HEK293T (cell line): ENCODE data around the gene MAPRE2.

Experiments
- CTCF ChIA-PET: fragments of 350-600 bp; formaldehyde crosslinking; extraction: SDS; loops from one replicate; lab custom pipeline; 2021; ENCODE audit warnings: antibody characterized with exemption, inconsistent platforms; lab: Yijun Ruan, JAX
- POLR2A ChIA-PET: fragments of 350-600 bp; formaldehyde crosslinking; extraction: SDS; loops from one replicate; lab custom pipeline; 2020; ENCODE audit warnings: antibody characterized with exemption, inconsistent platforms; lab: Yijun Ruan, JAX
- DNase-seq: peaks from one replicate; pipeline ENCODE4 v3.0.0; 2012; ENCODE audit warnings: mixed read lengths; ENCODE audit errors: extremely low spot score
- ARNT ChIP-seq: fragments of 450-650 bp; IDR thresholded peaks from 2 replicates; pipeline ENCODE4 v1.6.1; 2017; ENCODE audit warnings: mild to moderate bottlenecking
- BHLHE40 ChIP-seq: fragments of 450-650 bp; IDR thresholded peaks from 2 replicates; pipeline ENCODE4 v1.6.1; 2016; ENCODE audit warnings: mild to moderate bottlenecking, moderate library complexity, borderline replicate concordance
- CTBP1 ChIP-seq: fragments of 450-650 bp; IDR thresholded peaks from 2 replicates; pipeline ENCODE4 v1.6.1; 2016; ENCODE audit warnings: borderline replicate concordance
- ELF4 ChIP-seq: fragments of 450-650 bp; IDR thresholded peaks from 2 replicates; pipeline ENCODE4 v1.6.1; 2017; ENCODE audit warnings: antibody characterized with exemption
- FOXA1 ChIP-seq: fragments of 450-650 bp; IDR thresholded peaks from 2 replicates; pipeline ENCODE4 v1.6.1; 2016; ENCODE audit warnings: mild to moderate bottlenecking
- FOXK2 ChIP-seq: fragments of 450-650 bp; IDR thresholded peaks from 2 replicates; pipeline ENCODE4 v1.6.1; 2016; ENCODE audit warnings: mild to moderate bottlenecking
- FOXM1 ChIP-seq: fragments of 450-650 bp; IDR thresholded peaks from 2 replicates; pipeline ENCODE4 v1.6.1; 2017; ENCODE audit warnings: mild to moderate bottlenecking, borderline replicate concordance
- HDGF ChIP-seq: fragments of 450-650 bp; IDR thresholded peaks from 2 replicates; pipeline ENCODE4 v1.6.1; 2017; ENCODE audit warnings: antibody characterized with exemption, borderline replicate concordance
- L3MBTL2 ChIP-seq: fragments of 450-650 bp; conservative IDR thresholded peaks from 2 replicates; pipeline ENCODE4 v1.6.1; 2016; ENCODE audit warnings: mild to moderate bottlenecking
- LEF1 ChIP-seq: fragments of 450-650 bp; IDR thresholded peaks from 2 replicates; pipeline ENCODE4 v1.6.1; 2017; ENCODE audit warnings: mild to moderate bottlenecking, borderline replicate concordance
- NFRKB ChIP-seq: fragments of 450-650 bp; IDR thresholded peaks from 2 replicates; pipeline ENCODE4 v1.6.1; 2016; ENCODE audit warnings: mild to moderate bottlenecking, moderate library complexity
- SP1 ChIP-seq: fragments of 450-650 bp; IDR thresholded peaks from 2 replicates; pipeline ENCODE4 v1.6.1; 2017
- SUZ12 ChIP-seq: fragments of 450-650 bp; IDR thresholded peaks from 2 replicates; pipeline ENCODE4 v1.6.1; 2016; ENCODE audit warnings: mild to moderate bottlenecking
- TARDBP ChIP-seq: fragments of 450-650 bp; IDR thresholded peaks from 2 replicates; pipeline ENCODE4 v1.6.1; 2016
- ZNF384 ChIP-seq: fragments of 450-650 bp; IDR thresholded peaks from 2 replicates; pipeline ENCODE4 v1.6.1; 2016
- TF ChIP-seq, protein P1 (sequence below): fragments of 450-650 bp; IDR thresholded peaks from 2 replicates; pipeline ENCODE4 v1.6.1; 2016

Gene MAPRE2

DNA sequence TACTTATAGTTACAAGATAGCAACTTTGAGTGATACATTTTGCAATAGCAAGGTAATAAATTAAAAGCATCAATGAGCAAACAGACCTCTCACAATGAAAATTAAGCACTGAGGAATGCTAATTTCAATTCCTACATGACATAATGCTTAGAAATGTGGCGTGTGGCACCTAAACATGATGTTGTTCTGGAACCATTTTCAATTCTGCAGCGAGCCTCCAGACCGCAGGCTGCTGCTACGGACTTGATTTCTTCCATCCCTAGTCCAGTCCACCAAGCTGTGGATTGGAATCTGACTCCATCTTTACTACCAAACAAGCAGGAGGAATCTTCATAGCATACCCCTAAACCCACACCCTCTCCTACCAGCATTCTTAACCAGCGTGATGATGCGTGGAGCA, 140.9 kb downstream of the MAPRE2 start:
- POLR2A ChIA-PET, result no interaction called here
- TF ChIP-seq ARNT (no peak), TARDBP (no peak), FOXA1 (no peak), L3MBTL2 (no peak), SP1 (no peak), FOXK2 (no peak), SUZ12 (no peak), LEF1 (no peak), ELF4 (no peak), CTBP1 (no peak), ZNF384 (no peak), NFRKB (no peak), BHLHE40 (no peak), HDGF (no peak), FOXM1 (no peak)
- TF ChIP-seq, protein P1, sequence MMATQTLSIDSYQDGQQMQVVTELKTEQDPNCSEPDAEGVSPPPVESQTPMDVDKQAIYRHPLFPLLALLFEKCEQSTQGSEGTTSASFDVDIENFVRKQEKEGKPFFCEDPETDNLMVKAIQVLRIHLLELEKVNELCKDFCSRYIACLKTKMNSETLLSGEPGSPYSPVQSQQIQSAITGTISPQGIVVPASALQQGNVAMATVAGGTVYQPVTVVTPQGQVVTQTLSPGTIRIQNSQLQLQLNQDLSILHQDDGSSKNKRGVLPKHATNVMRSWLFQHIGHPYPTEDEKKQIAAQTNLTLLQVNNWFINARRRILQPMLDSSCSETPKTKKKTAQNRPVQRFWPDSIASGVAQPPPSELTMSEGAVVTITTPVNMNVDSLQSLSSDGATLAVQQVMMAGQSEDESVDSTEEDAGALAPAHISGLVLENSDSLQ, result no peak
- CTCF ChIA-PET, result no interaction called here
- DNase-seq, result no peak

DNA sequence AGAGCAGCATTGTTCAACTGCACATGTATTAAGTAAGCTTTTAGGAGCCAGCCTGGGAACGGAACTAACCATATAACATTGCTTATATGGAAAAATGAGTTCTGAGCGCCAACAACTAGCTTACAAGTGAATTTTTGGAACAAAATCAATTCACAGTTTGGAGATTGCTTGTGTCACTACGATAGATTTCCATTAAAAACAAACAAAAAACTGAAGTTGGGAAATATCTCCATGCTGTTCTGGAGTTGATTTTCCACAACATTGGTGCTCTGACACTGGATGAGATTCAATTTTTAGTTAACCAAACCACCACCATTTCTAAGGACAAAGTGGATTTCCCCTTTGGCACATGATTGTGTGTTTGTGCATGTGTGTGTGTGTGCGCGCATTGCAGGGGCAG, 142.7 kb downstream of the MAPRE2 start:
- CTCF ChIA-PET, result no interaction called here
- POLR2A ChIA-PET, result no interaction called here
- no peak for TF ChIP-seq NFRKB
- TF ChIP-seq ZNF384, result no peak
- TF ChIP-seq, protein P1, result no peak
- TF ChIP-seq BHLHE40, result no peak
- TF ChIP-seq SUZ12, result no peak
- TF ChIP-seq CTBP1, result no peak
- TF ChIP-seq ARNT, result no peak
- TF ChIP-seq ELF4, result no peak
- TF ChIP-seq FOXK2, result no peak
- no peak for TF ChIP-seq TARDBP
- no peak for TF ChIP-seq HDGF
- TF ChIP-seq L3MBTL2, result no peak
- TF ChIP-seq FOXA1, result no peak
- TF ChIP-seq SP1, result no peak
- no peak for TF ChIP-seq LEF1
- TF ChIP-seq FOXM1, result no peak

DNA sequence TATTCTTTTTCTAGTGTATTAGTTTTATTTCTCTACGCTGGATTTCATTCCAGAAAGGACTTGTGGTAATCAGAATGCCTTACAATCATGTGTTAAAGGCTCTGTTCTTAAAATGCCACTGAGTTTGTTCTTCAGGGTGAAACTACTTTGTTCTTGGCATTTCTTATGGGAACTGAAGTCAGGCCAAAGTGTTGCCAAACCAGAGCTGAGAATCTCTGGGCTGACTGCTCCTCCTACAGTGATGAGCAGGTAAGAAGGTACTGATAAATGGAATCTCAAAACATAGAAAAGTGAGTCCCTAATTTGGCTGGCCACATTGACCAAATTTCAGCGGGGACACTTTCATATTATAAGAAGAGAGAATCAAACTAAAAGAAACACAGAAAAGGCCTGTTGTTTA, 144.6 kb downstream of the MAPRE2 start:
- ChIA-PET CTCF (interaction anchor here (0.7 kb wide), 1 partner anchor 53 kb away, joined by 3 read pairs; no protein-coding TSS in a partner anchor), POLR2A (no interaction called here)
- DNase-seq, result no peak
- TF ChIP-seq FOXM1 (no peak), HDGF (no peak), SP1 (no peak), L3MBTL2 (no peak), LEF1 (no peak), BHLHE40 (no peak), SUZ12 (no peak), ARNT (no peak), TARDBP (no peak), FOXK2 (no peak), ZNF384 (no peak)
- TF ChIP-seq, protein P1, result no peak

More for the DNA sequence above, 142.7 kb downstream of the MAPRE2 start:
- DNase-seq, result no peak

- DNase-seq, result no peak
- ChIA-PET CTCF (interaction anchor here (0.5 to 0.7 kb wide), 2 partner anchors 53 to 1028 kb away, joined by 3 read pairs; no protein-coding TSS in a partner anchor), POLR2A (interaction anchor here (1.1 to 1.3 kb wide), 2 partner anchors 54 to 103 kb away, joined by 3 to 5 read pairs; partner anchors contain the start of genes ZNF397 and ZSCAN30)
- TF ChIP-seq, protein P1, result no peak
- TF ChIP-seq FOXM1, result no peak
Measured at GRCh38 chr18:35186291-35187034, 145.2 kb downstream of the MAPRE2 start.

GRCh38 chr18:35189510-35189909, 148.3 kb downstream of the MAPRE2 start:
- ChIA-PET POLR2A (interaction anchor here (1.2 kb wide), 1 partner anchor 51 kb away, joined by 3 read pairs; no protein-coding TSS in a partner anchor), CTCF (interaction anchor here (0.6 kb wide), 1 partner anchor 15 kb away, joined by 3 read pairs; no protein-coding TSS in a partner anchor)
- DNase-seq, result no peak
- TF ChIP-seq SP1, result no peak
- TF ChIP-seq ARNT, result no peak
- TF ChIP-seq LEF1, result no peak
- TF ChIP-seq BHLHE40, result no peak
- no peak for TF ChIP-seq ZNF384
- no peak for TF ChIP-seq NFRKB
- TF ChIP-seq FOXK2, result no peak
- TF ChIP-seq L3MBTL2, result no peak
- TF ChIP-seq TARDBP, result no peak
- TF ChIP-seq FOXA1, result no peak
- TF ChIP-seq FOXM1, result no peak
